GM13977 (cell line): ENCODE data around the gene APOA5.
"Not testable (repeated sequence)": the region's sequence is repeated elsewhere in the genome, so short reads cannot be mapped to it uniquely, and the experiment has no call there.

Experiments used
- DNase-seq: peaks from one replicate; pipeline ENCODE4 v3.0.0; 2012; ENCODE audit warnings: low spot score
- in situ Hi-C: fragments of 300-500 bp; cut with MboI; formaldehyde crosslinking; loops from one replicate; pipeline ENCODE4 v1.12.0; 2022; ENCODE audit warnings: low sequenced_read_pairs, low pct_unique_long_range_greater_than_20kb, mixed read lengths, inconsistent platforms; ENCODE audit not compliant: unreplicated experiment
- TF ChIP-seq, protein P1 (sequence below): IDR thresholded peaks from 2 replicates; pipeline ENCODE4 v1.5.1; 2012; ENCODE audit warnings: mild to moderate bottlenecking, control low read depth; ENCODE audit not compliant: insufficient read depth; ENCODE audit errors: extremely low read depth, missing control alignments

APOA5 gene

DNA sequence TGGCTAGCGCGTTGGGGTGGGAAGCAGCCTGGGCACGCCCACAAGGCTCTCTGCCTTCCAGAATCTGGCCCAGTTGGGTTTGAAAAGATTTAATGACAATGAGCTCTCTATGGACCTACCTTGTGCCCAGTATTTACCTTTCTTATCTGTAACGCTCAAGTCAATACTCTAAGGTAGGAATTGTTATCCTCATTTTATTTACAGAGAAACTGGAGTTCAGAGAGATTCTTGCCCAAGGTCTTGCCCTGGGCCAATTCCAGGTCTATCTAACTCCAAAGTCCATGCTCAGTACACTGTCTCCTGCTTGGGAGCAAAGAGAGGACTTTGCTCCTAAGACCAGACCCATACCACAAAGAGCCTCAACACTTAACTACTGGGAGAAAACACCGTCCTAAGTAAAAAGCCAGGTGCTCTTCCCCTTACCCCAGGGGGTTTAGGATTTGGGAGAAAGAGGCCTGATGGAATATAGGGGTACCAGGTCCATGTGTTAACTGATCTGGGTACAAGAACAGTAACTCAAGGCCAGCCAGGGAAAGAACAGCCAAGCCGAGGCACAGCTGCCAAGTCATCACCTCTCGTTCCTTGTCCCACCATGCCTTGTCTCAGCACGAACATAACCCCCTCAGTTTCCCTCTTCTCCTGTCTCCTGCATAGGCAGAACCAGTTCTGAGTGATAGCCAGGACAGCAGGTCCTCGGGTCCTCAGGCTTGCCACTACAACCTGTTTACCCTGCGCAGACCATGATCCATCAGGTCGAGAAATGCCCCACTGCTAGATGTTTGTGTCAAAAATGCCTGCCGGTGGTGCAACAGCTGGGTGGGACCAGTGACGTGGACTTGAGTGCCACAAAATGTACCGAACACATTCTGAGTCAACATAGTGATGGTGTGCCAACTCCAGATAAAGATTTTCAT, 16.8 kb upstream of the APOA5 start:
- TF ChIP-seq, protein P1, sequence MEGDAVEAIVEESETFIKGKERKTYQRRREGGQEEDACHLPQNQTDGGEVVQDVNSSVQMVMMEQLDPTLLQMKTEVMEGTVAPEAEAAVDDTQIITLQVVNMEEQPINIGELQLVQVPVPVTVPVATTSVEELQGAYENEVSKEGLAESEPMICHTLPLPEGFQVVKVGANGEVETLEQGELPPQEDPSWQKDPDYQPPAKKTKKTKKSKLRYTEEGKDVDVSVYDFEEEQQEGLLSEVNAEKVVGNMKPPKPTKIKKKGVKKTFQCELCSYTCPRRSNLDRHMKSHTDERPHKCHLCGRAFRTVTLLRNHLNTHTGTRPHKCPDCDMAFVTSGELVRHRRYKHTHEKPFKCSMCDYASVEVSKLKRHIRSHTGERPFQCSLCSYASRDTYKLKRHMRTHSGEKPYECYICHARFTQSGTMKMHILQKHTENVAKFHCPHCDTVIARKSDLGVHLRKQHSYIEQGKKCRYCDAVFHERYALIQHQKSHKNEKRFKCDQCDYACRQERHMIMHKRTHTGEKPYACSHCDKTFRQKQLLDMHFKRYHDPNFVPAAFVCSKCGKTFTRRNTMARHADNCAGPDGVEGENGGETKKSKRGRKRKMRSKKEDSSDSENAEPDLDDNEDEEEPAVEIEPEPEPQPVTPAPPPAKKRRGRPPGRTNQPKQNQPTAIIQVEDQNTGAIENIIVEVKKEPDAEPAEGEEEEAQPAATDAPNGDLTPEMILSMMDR: no peak
- in situ Hi-C loops: no loop called here
- DNase-seq: no peak

DNA sequence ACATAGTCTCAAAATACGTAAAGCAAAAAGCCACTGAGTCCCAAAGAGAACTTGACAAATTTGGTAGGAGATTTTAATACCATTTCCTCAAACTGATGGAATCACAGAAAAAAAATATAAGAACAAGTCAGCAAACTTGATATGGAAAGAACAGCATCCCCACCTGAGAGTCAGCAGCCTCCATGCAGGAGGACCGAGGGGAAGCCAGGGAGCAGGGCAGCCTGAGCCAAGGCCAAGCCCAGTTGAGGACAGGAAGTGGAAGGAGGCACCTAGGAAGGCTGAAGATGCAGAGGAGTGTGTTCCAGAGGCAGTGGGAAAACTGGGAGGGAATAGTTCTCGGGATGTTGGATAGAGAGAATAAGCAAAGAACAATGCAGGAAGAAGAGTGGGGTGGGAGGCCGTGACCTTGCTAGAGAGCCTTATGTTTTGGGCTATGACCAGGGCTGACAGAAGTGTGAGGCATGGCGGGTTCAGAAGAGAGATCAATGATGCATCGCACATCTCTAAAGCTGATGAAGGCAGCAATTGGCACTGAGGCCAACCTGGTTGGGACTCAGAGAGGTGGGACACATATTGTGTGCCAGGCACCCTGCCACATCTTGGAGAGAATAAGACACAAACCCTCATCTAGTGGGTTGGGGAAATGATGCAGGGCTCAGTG, 16.1 kb upstream of the APOA5 start:
- TF ChIP-seq, protein P1: no peak
- in situ Hi-C loops: no loop called here
- DNase-seq: no peak

DNA sequence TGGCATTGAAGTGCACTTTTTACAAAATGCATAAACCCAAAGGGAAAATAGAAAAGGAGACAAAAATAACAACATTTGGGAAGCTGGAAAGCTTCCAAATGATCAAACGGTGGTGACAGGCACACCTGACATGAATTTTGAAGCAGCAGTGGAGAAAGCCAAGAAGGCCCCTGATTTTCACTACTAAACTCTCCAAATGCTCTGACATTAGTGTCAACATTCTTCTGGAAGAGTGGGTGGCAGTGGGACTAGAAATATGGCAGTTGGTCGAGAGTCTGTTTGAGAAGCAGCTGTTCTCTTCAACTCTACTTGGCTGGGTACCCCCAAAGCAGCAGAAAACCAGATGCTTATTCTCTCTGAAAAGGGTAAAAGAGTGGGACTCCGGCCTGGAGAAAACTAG, 12.3 kb upstream of the APOA5 start:
- in situ Hi-C loops: no loop called here

DNA sequence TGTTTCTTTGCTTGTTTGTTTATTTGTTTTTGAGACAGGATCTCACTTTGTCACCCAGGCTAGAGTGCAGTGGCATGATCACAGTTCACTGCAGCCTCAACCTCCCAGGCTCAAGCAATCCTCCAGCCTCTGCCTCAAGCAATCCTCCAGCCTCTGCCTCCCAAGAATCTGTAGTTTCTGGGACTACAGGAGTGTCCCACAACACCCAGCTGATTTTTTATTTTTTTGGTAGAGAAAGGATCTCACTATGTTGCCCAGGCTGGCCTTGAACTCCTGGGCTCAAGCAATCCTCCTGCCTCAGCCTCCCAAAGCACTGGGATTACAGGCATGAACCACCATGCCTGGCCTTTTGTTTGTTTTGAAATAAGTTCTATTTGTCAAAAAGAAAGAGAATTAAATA, 10.0 kb upstream of the APOA5 start:
- in situ Hi-C loops, DNase-seq: not testable (repeated sequence)

More for the DNA sequence above, 12.3 kb upstream of the APOA5 start:
- DNase-seq: no peak
- TF ChIP-seq, protein P1: no peak

DNA sequence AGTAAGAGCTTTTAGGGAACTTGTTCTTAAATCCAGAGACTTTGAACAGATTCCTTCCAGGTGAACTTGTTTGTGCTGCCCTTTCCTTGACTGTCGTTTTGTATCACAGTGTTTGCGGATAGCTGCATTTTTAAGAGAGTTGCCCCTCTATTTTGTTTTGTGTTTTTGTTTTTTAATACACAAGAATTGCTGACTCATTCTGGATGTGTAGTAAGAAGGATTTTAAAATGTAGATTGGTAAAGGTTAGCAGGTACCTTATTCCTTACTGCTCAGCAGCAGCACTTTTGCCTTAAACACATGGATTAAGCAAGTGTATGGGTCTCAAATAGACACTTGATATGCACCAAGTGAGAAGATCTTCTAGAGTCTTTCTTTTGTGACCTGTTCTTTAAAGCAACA, 8.9 kb upstream of the APOA5 start:
- DNase-seq: no peak
- in situ Hi-C loops: no loop called here
- TF ChIP-seq, protein P1: no peak

DNA sequence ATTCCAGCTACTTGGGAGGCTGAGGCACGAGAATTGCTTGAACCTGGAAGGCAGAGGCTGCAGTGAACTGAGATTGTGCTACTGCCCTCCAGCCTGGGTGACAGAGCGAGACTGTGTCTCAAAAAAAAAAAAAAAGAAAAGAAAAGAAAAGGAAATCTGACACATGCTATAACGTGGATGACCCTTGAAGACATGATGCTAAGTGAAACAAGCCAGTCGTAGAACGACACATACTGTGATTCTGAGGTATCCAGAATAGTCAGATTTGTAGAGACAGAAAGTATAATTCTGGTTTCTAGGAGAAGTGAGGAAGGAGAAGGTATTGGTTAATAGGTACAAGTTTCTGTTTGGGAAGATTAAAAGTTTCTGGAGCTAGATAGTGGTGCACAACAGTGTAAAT, 6.7 kb upstream of the APOA5 start:
- in situ Hi-C loops: loop anchor here (25.0 kb wide), 1 partner anchor 314 kb away; no protein-coding TSS in a partner anchor
- DNase-seq: no peak
- TF ChIP-seq, protein P1: no peak

DNA sequence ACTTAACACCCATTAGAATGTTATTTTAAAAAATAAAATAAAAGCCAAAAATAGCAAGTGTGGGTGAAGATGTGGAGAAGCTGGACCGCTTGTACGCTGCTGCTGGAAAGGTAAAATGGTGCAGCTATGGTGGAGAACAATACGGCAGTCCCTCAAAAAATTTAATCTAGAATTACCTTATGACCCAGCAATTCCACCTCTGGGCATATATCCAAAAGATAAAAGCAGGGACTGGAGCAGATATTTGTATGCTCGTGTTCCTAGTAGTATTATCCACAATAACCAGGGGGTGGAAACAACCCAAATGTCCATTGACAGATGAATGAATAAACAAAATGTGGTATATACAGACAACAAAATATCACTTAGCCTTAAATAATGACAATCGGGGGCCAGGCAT, 6.1 kb upstream of the APOA5 start:
- in situ Hi-C loops: loop anchor here (25.0 kb wide), 1 partner anchor 314 kb away; no protein-coding TSS in a partner anchor
- no peak for DNase-seq
- TF ChIP-seq, protein P1: no peak
